ENCODE measurements around the gene PPP1R26.
"Not testable (repeated sequence)": the region's sequence is repeated elsewhere in the genome, so short reads cannot be mapped to it uniquely, and the experiment has no call there.

The PPP1R26 gene

DNA sequence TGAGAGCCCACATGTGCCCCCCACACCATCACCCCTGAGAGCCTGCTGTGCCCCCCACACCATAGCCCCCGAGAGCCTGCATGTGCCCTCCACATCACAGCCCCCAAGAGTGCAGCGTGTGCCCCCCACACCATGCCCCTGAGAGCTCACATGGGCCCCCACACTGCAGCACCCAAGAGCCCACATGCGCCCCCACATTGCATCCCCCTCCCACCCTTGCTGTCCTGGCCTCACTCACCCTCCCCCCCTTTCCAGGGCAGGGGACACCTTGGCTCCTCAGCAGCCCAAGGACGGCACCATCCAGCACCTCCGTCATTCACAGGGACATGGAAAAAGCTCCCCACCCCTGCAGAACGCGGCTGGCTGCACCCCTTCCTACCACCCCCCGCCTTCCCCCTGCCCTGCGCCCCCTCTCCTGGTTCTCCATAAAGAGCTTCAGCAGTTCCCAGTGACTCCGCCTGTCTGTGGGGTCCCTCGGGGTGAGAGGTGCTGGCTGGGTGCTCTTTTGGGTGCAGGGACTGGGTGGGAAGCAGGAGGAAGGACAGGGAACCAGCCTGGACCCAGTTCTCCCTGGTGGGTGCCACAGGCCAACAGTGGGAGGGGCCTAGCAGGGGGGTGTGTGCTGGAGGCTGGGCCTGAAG lies 46.6 kb downstream of the PPP1R26 start:
- TF ChIP-seq, protein P1, sequence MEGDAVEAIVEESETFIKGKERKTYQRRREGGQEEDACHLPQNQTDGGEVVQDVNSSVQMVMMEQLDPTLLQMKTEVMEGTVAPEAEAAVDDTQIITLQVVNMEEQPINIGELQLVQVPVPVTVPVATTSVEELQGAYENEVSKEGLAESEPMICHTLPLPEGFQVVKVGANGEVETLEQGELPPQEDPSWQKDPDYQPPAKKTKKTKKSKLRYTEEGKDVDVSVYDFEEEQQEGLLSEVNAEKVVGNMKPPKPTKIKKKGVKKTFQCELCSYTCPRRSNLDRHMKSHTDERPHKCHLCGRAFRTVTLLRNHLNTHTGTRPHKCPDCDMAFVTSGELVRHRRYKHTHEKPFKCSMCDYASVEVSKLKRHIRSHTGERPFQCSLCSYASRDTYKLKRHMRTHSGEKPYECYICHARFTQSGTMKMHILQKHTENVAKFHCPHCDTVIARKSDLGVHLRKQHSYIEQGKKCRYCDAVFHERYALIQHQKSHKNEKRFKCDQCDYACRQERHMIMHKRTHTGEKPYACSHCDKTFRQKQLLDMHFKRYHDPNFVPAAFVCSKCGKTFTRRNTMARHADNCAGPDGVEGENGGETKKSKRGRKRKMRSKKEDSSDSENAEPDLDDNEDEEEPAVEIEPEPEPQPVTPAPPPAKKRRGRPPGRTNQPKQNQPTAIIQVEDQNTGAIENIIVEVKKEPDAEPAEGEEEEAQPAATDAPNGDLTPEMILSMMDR (IDR thresholded peaks at IDR 0.05; ENCODE audit: control insufficient read depth, insufficient read depth, low read depth, low read length, missing control alignments), result no peak
- DNase-seq (ENCODE audit: low read depth), result no peak
- H3K4me3 ChIP-seq (ENCODE audit: control insufficient read depth, low read depth, low read length), result no peak overlapping the region

DNA sequence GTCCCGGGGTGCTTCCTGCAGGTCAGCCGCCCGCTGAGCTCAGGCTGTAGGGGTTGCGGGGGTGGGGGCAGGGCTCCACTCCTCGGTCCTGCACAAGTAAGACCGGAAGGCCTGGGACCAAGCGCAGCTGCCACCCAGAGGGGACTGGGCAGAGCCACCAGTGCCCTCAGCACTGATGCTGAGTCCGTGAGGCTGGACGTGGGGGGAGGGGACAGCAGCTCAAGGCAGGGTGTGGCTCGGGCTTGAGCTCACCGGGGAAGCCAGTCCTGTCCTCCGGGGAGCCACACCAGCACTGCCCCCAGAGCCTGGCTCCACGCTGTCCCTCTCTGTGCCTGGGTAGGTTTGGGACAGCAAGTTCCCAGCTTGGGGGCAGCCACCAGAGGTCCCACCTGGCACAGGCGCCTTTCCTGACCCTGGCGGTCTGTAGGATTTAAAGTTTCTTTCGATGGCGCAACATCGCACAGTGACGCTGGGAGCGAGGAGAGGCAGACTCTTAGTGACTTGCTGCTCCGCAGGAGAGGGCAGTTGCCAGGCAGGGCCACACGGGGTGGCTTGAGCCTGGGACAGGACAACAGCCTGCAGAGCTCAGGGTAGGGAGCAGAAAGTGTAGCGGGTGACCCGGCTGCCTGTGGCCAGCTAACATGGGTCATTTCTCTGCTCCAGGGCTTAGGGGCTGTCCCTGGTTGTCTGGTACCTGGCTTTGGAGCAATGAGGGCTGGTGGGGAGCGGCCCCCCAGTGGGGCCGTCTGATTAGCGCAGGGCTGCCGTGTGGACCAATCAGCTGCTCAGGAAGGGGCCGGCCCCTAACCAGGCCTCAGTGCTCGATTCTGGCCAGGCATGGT lies 47.4 kb downstream of the PPP1R26 start:
- no peak overlapping the region for H3K4me3 ChIP-seq (ENCODE audit: control insufficient read depth, low read depth, low read length)
- TF ChIP-seq, protein P1 (IDR thresholded peaks at IDR 0.05; ENCODE audit: control insufficient read depth, insufficient read depth, low read depth, low read length, missing control alignments), result no peak
- DNase-seq (ENCODE audit: low read depth), result no peak

DNA sequence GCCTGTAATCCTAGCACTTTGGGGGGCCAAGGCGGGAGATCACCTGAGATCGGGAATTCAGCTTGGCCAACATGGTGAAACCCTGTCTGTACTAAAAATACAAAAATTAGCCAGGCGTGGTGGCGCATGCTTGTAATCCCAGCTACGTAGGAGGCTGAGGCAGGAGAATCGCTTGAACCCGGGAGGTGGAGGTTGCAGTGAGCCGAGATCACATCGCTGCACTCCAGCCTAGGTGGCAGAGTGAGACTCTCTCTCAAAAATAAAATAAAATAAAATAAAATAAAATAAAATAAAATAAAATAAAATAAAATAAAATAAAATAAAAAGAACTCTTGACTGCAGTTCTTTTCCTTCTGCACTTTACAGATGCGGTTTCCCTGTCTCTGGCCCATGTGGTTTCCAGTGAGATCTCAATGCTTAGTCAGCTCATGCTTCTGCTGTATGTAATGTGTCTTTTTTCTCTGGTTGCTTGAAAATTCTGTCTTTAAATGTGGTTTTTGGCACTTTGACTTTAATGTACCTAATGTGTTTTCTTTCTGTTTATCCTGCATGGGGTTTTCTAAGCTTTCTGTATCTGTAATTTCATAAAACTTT lies 49.4 kb downstream of the PPP1R26 start:
- not testable (repeated sequence) for DNase-seq (ENCODE audit: low read depth)

DNA sequence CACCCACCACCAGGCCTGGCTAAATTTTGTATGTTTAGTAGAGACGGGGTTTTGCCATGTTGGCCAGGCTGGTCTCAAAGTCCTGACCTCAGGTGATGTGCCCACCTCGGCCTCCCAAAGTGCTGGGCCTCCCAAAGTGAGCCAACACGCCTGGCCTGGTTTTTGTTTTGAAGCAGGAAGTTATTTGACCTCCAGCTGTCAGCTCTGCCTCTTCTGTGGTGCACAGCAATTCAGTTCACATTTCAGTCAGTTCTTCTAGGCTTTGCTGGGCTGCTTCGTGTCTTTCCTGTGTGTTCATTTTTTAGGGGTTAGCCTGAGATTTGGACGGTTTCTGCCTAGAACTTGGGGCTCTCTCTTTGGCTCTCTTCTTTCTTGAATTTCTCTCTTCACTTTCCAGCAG lies 50.6 kb downstream of the PPP1R26 start:
- DNase-seq (ENCODE audit: low read depth), result no peak
- TF ChIP-seq, protein P1 (IDR thresholded peaks at IDR 0.05; ENCODE audit: control insufficient read depth, insufficient read depth, low read depth, low read length, missing control alignments), result no peak
- no peak overlapping the region for H3K4me3 ChIP-seq (ENCODE audit: control insufficient read depth, low read depth, low read length)

More for the DNA sequence above, 49.4 kb downstream of the PPP1R26 start:
- H3K4me3 ChIP-seq (ENCODE audit: control insufficient read depth, low read depth, low read length), result not testable (repeated sequence)

DNA sequence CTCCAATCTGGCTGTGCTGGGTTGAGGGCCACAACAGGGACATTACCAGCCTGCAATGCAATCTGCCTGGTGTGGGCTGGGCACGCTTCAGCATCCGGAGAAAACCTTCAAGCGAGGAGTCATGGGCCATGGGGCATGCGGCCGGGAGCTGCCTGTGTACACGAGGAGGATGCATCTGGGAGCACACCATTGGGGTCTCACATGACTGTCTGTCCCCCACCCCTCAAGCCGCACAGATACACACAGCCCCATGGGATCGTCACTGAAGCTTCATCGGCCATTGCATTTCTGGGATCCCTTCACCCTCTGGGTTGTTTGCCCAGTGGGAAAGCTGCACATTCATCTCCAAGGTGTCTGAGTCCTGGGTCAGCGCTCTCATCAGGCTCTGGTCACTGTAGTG lies 51.5 kb downstream of the PPP1R26 start:
- no peak overlapping the region for H3K4me3 ChIP-seq (ENCODE audit: control insufficient read depth, low read depth, low read length)
- DNase-seq (ENCODE audit: low read depth), result no peak
- TF ChIP-seq, protein P1 (IDR thresholded peaks at IDR 0.05; ENCODE audit: control insufficient read depth, insufficient read depth, low read depth, low read length, missing control alignments), result no peak

DNA sequence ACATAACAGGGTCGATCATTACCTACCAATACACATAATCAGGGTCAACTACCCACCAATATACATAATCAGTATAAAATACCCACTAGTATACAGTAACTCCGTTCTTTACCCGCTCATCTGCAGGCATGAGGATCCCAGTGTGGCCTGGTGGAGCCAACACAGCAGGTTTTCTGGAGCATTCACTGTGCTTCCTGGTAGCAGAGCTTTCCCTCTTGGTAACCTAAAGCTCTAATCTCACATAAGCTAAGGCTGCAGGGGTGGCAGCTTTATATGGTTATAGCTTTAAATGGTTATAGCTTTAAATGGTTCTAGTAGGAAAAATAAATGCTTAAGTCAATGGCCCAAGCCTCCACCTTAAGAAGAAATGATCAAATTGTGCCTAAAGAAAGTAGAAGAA lies 53.5 kb downstream of the PPP1R26 start:
- TF ChIP-seq, protein P1 (IDR thresholded peaks at IDR 0.05; ENCODE audit: control insufficient read depth, insufficient read depth, low read depth, low read length, missing control alignments), result no peak
- DNase-seq (ENCODE audit: low read depth), result no peak
- H3K4me3 ChIP-seq (ENCODE audit: control insufficient read depth, low read depth, low read length), result no peak overlapping the region

DNA sequence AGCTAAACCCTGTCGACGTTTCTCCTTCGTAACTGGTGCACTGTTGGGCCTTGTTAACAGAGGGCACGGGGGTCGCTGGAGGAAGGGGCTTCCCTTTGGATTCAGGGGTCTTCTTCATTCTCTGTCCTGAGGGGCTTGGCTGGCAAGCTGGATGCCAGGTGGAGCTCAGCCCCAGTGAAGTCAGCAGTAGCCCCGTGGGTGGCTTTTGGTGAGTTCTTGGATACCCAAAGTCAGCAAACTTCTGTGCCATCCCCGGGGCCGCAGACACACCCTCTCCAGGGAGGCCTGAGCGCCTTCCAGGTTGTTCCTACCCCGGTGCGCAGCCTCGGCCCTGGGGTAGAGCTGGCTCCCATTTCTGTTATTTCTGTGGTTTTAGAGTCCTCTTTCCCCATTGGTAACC lies 54.1 kb downstream of the PPP1R26 start:
- no peak overlapping the region for H3K4me3 ChIP-seq (ENCODE audit: control insufficient read depth, low read depth, low read length)
- TF ChIP-seq, protein P1 (IDR thresholded peaks at IDR 0.05; ENCODE audit: control insufficient read depth, insufficient read depth, low read depth, low read length, missing control alignments), result no peak
- DNase-seq (ENCODE audit: low read depth), result no peak

DNA sequence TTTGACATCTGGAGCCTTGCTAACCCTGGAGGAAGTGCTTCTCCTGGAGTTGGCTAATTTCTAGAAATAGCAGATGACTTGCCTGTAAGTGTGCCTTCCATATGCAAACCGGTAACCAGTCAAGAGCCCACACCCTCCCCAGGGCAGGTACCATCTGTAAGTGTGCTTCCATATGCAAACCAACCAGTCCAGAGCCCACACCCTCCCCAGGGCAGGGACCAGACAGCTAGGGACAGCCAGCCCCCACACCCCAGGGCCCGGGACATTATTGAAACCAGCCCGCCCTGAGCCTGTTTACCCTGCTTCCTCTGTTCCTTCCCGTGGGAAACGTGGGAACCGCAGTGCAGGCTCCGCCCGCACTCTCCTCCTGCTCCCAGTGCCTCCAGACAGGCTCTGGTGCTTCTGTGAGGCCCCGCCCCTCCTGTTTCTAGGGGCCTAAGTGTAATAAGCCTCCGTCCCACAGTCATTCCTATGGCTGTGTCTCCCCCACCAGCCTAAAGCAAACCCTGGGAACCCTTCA lies 54.7 kb downstream of the PPP1R26 start:
- not testable (repeated sequence) for DNase-seq (ENCODE audit: low read depth); H3K4me3 ChIP-seq (ENCODE audit: control insufficient read depth, low read depth, low read length)

DNA sequence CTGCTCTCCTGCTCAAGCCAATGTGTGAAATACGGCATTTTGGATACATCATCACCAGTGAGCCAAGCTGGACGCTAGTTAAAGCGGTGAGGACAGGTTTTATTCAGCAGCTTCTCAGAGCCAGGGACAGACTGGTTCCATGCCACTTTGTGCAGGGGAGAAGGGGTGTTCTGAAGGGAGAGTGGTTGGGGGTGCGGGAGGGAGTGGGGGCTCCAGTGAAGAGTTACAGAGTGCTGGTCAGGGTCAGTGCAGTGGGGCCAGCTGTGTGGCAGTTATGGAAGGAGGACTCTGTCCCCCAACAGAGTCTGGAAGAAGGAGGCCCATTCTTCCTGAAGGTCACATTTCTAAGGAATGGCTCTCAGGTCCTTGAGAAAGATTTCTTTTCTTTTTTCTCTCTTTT lies 55.2 kb downstream of the PPP1R26 start:
- DNase-seq (ENCODE audit: low read depth); H3K4me3 ChIP-seq (ENCODE audit: control insufficient read depth, low read depth, low read length): not testable (repeated sequence)

DNA sequence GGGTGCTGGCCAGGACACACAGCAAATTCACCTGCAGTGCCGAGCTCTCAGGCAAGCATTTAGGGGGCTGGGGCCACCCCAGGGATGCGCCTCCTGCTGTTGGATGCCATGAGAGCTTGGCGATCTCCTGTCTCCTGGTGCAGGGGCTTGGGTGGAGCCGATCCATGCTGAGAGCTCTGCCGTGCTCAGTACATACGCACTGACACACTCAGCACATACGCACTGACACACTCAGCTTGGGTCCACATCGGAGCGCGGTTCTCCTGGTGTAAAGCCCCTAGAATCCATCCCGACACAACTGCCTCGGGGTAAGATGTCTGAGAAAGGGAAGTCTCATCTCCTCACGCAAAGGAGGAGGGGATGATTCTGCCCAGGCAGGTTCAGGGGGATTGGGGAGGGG lies 56.0 kb downstream of the PPP1R26 start:
- H3K4me3 ChIP-seq (ENCODE audit: control insufficient read depth, low read depth, low read length); DNase-seq (ENCODE audit: low read depth): not testable (repeated sequence)

All from AG09309 (cell line).